WTC11 (cell line): ENCODE data around the gene PTPRT. TPM values are rescaled to one million over a fixed set of nuclear protein-coding genes. Genes with fewer than 3 reads are reported as not detected.
A peak's percentile ranks its signal among the peaks of the same experiment; 100 is the strongest.

Experiments
- ATAC-seq: fragments of 200-7000 bp; cut with Tn5 transposase; 2 replicates; pipeline ENCODE4 v1.10.0; 2021; ENCODE audit warnings: mild to moderate bottlenecking, moderate library complexity
- CTCF ChIA-PET: fragments of 300-600 bp; sonication (Branson Sonifier 250); formaldehyde crosslinking; loops from one replicate; lab custom pipeline; 2021; ENCODE audit warnings: antibody characterized with exemption; lab: Charles Lee
- POLR2A ChIA-PET: fragments of 350-600 bp; sonication (Branson Sonifier 250); formaldehyde crosslinking; loops from one replicate; lab custom pipeline; 2021; ENCODE audit warnings: antibody characterized with exemption; lab: Charles Lee
- DNase-seq: peaks from one replicate; pipeline ENCODE4 v3.0.0; 2021; ENCODE audit warnings: low spot score
- H3K27ac Mint-ChIP-seq: 2 replicates; pipeline ENCODE4 v1.8.0; 2021; ENCODE audit warnings: mixed read lengths
- H3K27me3 Mint-ChIP-seq: 2 replicates; pipeline ENCODE4 v1.8.0; 2021; ENCODE audit warnings: low read depth, mild to moderate bottlenecking, moderate library complexity, mixed read lengths
- H3K36me3 Mint-ChIP-seq: 2 replicates; pipeline ENCODE4 v1.8.0; 2021; ENCODE audit warnings: mixed read lengths
- H3K4me1 Mint-ChIP-seq: 2 replicates; pipeline ENCODE4 v1.8.0; 2022; ENCODE audit warnings: mixed read lengths
- H3K4me3 Mint-ChIP-seq: 2 replicates; pipeline ENCODE4 v1.8.0; 2021; ENCODE audit warnings: mild to moderate bottlenecking, moderate library complexity, mixed read lengths
- H3K9me3 Mint-ChIP-seq: 2 replicates; pipeline ENCODE4 v1.8.0; 2021; ENCODE audit warnings: mixed read lengths
- CBFB ChIP-seq: sonication (generic); formaldehyde crosslinking; IDR thresholded peaks from 2 replicates; pipeline ENCODE4 v1.8.1; 2022; ENCODE audit warnings: mild to moderate bottlenecking, low read depth, missing genetic modification reagents
- CDX4 ChIP-seq: fragments of 250-450 bp; sonication (Bioruptor Pico); IDR thresholded peaks from 2 replicates; pipeline ENCODE4 v1.9.0; 2021; ENCODE audit warnings: moderate library complexity, mild to moderate bottlenecking, inconsistent platforms, borderline replicate concordance
- CREM ChIP-seq: sonication (generic); formaldehyde crosslinking; IDR thresholded peaks from 2 replicates; pipeline ENCODE4 v1.8.1; 2022; ENCODE audit warnings: mild to moderate bottlenecking, missing genetic modification reagents, moderate library complexity
- ELF4 ChIP-seq: sonication (generic); formaldehyde crosslinking; IDR thresholded peaks from 2 replicates; pipeline ENCODE4 v1.8.1; 2022; ENCODE audit warnings: low read depth, mild to moderate bottlenecking, moderate library complexity, missing genetic modification reagents
- FOXJ3 ChIP-seq: sonication (generic); formaldehyde crosslinking; IDR thresholded peaks from 2 replicates; pipeline ENCODE4 v1.9.0; 2021; ENCODE audit warnings: missing genetic modification reagents, mild to moderate bottlenecking, borderline replicate concordance
- MAX ChIP-seq: sonication (generic); formaldehyde crosslinking; IDR thresholded peaks from 2 replicates; pipeline ENCODE4 v1.8.0; 2022; ENCODE audit warnings: mild to moderate bottlenecking, missing genetic modification reagents
- MYBL2 ChIP-seq: sonication (generic); formaldehyde crosslinking; IDR thresholded peaks from 2 replicates; pipeline ENCODE4 v1.8.1; 2023; ENCODE audit warnings: mild to moderate bottlenecking, moderate library complexity, missing genetic modification reagents
- OVOL2 ChIP-seq: fragments of 250-450 bp; sonication (Bioruptor Pico); IDR thresholded peaks from 2 replicates; pipeline ENCODE4 v1.9.0; 2021; ENCODE audit warnings: mild to moderate bottlenecking, borderline replicate concordance
- TCF7 ChIP-seq: sonication (generic); formaldehyde crosslinking; IDR thresholded peaks from 2 replicates; pipeline ENCODE4 v1.8.0; 2022; ENCODE audit warnings: mild to moderate bottlenecking, low read depth, missing genetic modification reagents, moderate library complexity
- TEAD4 ChIP-seq: sonication (generic); formaldehyde crosslinking; IDR thresholded peaks from 2 replicates; pipeline ENCODE4 v1.8.0; 2022; ENCODE audit warnings: mild to moderate bottlenecking, missing genetic modification reagents
- USF1 ChIP-seq: sonication (generic); formaldehyde crosslinking; IDR thresholded peaks from 2 replicates; pipeline ENCODE4 v1.8.0; 2022; ENCODE audit warnings: mild to moderate bottlenecking, missing genetic modification reagents
- ZNF138 ChIP-seq: sonication (generic); formaldehyde crosslinking; conservative IDR thresholded peaks from 2 replicates; pipeline ENCODE4 v1.8.1; 2022; ENCODE audit warnings: mild to moderate bottlenecking, moderate library complexity, missing genetic modification reagents
- ZNF263 ChIP-seq: sonication (generic); formaldehyde crosslinking; IDR thresholded peaks from 2 replicates; pipeline ENCODE4 v1.8.1; 2022; ENCODE audit warnings: low read depth, mild to moderate bottlenecking, moderate library complexity, missing genetic modification reagents
- ZNF317 ChIP-seq: sonication (generic); formaldehyde crosslinking; IDR thresholded peaks from 2 replicates; pipeline ENCODE4 v1.8.1; 2023; ENCODE audit warnings: low read depth, mild to moderate bottlenecking, moderate library complexity, missing genetic modification reagents, borderline replicate concordance
- total RNA-seq: library from RNA; stranded (reverse); gene quantifications from 3 replicates; pipeline ENCODE4 v1.2.3, GENCODE V29; 2021
- TF ChIP-seq, protein P1 (sequence below): sonication (generic); formaldehyde crosslinking; IDR thresholded peaks from 2 replicates; pipeline ENCODE4 v1.8.1; 2022; ENCODE audit warnings: missing genetic modification reagents, borderline replicate concordance
- TF ChIP-seq, protein P2 (sequence below): sonication (generic); formaldehyde crosslinking; IDR thresholded peaks from 2 replicates; pipeline ENCODE4 v1.8.1; 2023; ENCODE audit warnings: mild to moderate bottlenecking, missing genetic modification reagents, borderline replicate concordance
- TF ChIP-seq, protein P3 (sequence below): fragments of 250-450 bp; sonication (Bioruptor Pico); conservative IDR thresholded peaks from 2 replicates; pipeline ENCODE4 v1.9.0; 2021; ENCODE audit warnings: mild to moderate bottlenecking
- TF ChIP-seq, protein P4 (sequence below): fragments of 250-450 bp; sonication (Bioruptor Pico); IDR thresholded peaks from 2 replicates; pipeline ENCODE4 v1.8.0; 2021; ENCODE audit warnings: mild to moderate bottlenecking

Gene PTPRT
- total RNA-seq, 1 experiment from 2014 or later: 1.1 TPM

- ChIA-PET CTCF (no interaction called here), POLR2A (no interaction called here)
- no peaks in the 10 kb centered on the region; the same call in 1 of the 2 replicates for H3K4me1 Mint-ChIP-seq
- peaks cover 54% of the 10 kb centered on the region for H3K27me3 Mint-ChIP-seq
- DNase-seq: no peak
- no peaks in the 10 kb centered on the region for H3K9me3 Mint-ChIP-seq
- H3K36me3 Mint-ChIP-seq: no peaks in the 10 kb centered on the region
- no peak for ATAC-seq
- no peak overlapping the region for H3K27ac Mint-ChIP-seq
- no peak for TF ChIP-seq CBFB (CRISPR knock-in tag)
- no peak for TF ChIP-seq ZNF138 (CRISPR knock-in tag)
- TF ChIP-seq, protein P1, sequence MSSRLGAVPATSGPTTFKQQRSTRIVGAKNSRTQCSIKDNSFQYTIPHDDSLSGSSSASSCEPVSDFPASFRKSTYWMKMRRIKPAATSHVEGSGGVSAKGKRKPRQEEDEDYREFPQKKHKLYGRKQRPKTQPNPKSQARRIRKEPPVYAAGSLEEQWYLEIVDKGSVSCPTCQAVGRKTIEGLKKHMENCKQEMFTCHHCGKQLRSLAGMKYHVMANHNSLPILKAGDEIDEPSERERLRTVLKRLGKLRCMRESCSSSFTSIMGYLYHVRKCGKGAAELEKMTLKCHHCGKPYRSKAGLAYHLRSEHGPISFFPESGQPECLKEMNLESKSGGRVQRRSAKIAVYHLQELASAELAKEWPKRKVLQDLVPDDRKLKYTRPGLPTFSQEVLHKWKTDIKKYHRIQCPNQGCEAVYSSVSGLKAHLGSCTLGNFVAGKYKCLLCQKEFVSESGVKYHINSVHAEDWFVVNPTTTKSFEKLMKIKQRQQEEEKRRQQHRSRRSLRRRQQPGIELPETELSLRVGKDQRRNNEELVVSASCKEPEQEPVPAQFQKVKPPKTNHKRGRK (CRISPR knock-in tag): no peak
- no peak for TF ChIP-seq CREM (CRISPR knock-in tag)
- TF ChIP-seq OVOL2: no peak
- TF ChIP-seq ZNF263 (CRISPR knock-in tag): no peak
- no peak for TF ChIP-seq MAX (CRISPR knock-in tag)
- TF ChIP-seq, all 79 proteins: peak for 0
- H3K4me3 Mint-ChIP-seq: no peak overlapping the region
These were observed 1003.4 kb downstream of the PTPRT start for GRCh38 chr20:42186337-42186736.

DNA sequence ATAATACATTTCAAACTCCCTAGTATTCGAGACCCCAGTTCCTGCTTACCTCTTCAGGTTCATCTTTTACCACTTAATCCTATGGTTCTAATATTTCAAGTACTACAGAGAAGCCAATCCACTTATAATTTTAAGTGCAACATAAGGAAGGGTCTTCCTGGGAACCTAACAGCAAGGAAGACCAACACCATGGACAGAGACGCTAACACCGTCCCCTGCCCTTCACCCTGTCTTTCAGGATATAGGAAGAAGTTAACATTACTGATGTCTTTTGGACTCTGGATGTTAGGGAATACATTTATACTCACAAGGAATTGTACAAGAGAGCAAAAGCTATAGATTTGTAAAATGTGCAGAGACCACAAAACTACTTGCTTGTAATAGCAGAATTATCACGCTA, 1006.6 kb downstream of the PTPRT start:
- CTCF ChIA-PET: no interaction called here
- Mint-ChIP-seq H3K27ac (no peak overlapping the region), H3K4me3 (no peak overlapping the region), H3K27me3 (peaks cover 39% of the 10 kb centered on the region), H3K36me3 (no peaks in the 10 kb centered on the region), H3K9me3 (no peaks in the 10 kb centered on the region), H3K4me1 (no peaks in the 10 kb centered on the region)
- TF ChIP-seq TEAD4 (CRISPR knock-in tag): no peak
- TF ChIP-seq ELF4 (CRISPR knock-in tag): no peak
- POLR2A ChIA-PET: no interaction called here
- ATAC-seq (no peak), DNase-seq (no peak)

DNA sequence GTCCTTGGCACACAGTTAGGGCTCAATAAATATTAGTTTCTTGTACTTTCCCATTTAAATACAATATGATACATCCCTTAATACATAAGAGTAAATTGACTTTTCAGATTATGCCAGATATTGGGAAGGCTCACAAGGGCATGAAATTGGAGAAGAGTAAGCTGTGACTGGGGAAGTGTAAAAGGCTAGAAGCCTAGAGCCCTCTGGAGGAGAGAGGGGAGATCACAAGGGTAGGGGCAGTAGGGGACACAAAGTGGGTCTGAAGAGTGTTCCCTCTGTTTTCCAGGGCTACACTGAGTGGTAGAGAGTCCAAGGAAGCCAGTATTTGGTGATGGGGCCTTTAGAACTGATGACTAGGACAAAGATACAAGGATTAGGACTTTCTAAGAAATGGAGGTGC, 1008.6 kb downstream of the PTPRT start:
- H3K27ac Mint-ChIP-seq: no peak overlapping the region
- no peaks in the 10 kb centered on the region for H3K4me1 Mint-ChIP-seq
- no peaks in the 10 kb centered on the region for H3K36me3 Mint-ChIP-seq
- ChIA-PET POLR2A (no interaction called here), CTCF (no interaction called here)
- peaks cover 23% of the 10 kb centered on the region for H3K27me3 Mint-ChIP-seq
- no peak for DNase-seq
- H3K4me3 Mint-ChIP-seq: no peak overlapping the region
- peak; percentile 73 for ATAC-seq
- no peaks in the 10 kb centered on the region for H3K9me3 Mint-ChIP-seq
- TF ChIP-seq USF1 (CRISPR knock-in tag): no peak
- no peak for TF ChIP-seq ZNF317
- TF ChIP-seq FOXJ3: no peak
- TF ChIP-seq, protein P2, sequence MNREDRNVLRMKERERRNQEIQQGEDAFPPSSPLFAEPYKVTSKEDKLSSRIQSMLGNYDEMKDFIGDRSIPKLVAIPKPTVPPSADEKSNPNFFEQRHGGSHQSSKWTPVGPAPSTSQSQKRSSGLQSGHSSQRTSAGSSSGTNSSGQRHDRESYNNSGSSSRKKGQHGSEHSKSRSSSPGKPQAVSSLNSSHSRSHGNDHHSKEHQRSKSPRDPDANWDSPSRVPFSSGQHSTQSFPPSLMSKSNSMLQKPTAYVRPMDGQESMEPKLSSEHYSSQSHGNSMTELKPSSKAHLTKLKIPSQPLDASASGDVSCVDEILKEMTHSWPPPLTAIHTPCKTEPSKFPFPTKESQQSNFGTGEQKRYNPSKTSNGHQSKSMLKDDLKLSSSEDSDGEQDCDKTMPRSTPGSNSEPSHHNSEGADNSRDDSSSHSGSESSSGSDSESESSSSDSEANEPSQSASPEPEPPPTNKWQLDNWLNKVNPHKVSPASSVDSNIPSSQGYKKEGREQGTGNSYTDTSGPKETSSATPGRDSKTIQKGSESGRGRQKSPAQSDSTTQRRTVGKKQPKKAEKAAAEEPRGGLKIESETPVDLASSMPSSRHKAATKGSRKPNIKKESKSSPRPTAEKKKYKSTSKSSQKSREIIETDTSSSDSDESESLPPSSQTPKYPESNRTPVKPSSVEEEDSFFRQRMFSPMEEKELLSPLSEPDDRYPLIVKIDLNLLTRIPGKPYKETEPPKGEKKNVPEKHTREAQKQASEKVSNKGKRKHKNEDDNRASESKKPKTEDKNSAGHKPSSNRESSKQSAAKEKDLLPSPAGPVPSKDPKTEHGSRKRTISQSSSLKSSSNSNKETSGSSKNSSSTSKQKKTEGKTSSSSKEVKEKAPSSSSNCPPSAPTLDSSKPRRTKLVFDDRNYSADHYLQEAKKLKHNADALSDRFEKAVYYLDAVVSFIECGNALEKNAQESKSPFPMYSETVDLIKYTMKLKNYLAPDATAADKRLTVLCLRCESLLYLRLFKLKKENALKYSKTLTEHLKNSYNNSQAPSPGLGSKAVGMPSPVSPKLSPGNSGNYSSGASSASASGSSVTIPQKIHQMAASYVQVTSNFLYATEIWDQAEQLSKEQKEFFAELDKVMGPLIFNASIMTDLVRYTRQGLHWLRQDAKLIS: no peak
- TF ChIP-seq, protein P3, sequence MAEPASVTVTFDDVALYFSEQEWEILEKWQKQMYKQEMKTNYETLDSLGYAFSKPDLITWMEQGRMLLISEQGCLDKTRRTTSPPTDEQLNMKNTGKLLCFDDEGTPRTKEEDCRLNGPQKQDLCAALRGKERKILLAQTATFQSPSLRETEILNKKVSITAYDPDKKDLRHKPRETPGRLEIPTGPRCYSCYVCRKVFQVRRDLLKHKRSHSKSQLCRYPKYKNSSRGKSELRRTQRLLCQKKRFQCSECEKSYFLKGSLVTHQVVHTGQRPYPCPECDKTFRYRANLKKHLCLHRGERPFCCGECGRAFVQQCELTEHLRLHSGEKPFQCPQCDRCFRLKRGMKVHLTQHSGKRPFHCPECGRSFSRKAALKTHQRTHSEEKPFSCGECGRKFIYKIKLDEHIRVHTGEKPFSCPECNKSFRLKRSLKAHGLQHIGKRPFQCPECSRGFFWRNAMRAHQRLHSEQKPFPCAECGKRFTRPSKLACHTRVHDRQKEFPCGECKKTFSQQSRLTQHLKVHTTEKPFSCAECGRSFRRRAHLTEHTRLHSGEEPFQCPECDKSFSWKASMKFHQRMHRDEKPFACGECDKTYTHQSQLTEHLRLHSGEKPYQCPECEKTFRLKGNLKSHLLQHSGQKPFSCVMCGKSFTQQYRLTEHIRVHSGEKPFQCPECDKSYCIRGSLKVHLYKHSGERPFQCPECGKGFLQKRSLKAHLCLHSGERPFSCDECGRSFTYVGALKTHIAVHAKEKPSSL (CRISPR knock-in tag): no peak
- TF ChIP-seq CDX4 (CRISPR knock-in tag): no peak
- TF ChIP-seq MYBL2 (CRISPR knock-in tag): no peak
- TF ChIP-seq, protein P4, sequence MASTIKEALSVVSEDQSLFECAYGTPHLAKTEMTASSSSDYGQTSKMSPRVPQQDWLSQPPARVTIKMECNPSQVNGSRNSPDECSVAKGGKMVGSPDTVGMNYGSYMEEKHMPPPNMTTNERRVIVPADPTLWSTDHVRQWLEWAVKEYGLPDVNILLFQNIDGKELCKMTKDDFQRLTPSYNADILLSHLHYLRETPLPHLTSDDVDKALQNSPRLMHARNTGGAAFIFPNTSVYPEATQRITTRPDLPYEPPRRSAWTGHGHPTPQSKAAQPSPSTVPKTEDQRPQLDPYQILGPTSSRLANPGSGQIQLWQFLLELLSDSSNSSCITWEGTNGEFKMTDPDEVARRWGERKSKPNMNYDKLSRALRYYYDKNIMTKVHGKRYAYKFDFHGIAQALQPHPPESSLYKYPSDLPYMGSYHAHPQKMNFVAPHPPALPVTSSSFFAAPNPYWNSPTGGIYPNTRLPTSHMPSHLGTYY (CRISPR knock-in tag): no peak
- no peak for TF ChIP-seq TCF7
- TF ChIP-seq ZNF138 (CRISPR knock-in tag): no peak
